Effector memory CD4-positive, alpha-beta T cell (primary cell): ENCODE measurements around the gene CRACDL.
"Not testable (repeated sequence)": the region's sequence is repeated elsewhere in the genome, so short reads cannot be mapped to it uniquely, and the experiment has no call there.

ENCODE experiments used
- DNase-seq, 3 donors: peaks; one replicate each; pipeline ENCODE4 v3.0.0-alpha.2; 2020
- H3K27ac ChIP-seq: 2 replicates; pipeline ENCODE4 v1.7.0; 2013; ENCODE audit warnings: mild to moderate bottlenecking, low read length, moderate library complexity; ENCODE audit not compliant: insufficient read depth, poor library complexity, severe bottlenecking
- H3K27me3 ChIP-seq: replicated peaks from 2 replicates; pipeline ENCODE4 v1.7.0; 2013; ENCODE audit warnings: mild to moderate bottlenecking, low read length; ENCODE audit not compliant: insufficient read depth, control insufficient read depth, poor library complexity, severe bottlenecking
- H3K36me3 ChIP-seq: 2 replicates; pipeline ENCODE4 v1.7.0; 2013; ENCODE audit warnings: mild to moderate bottlenecking, low read length, moderate library complexity; ENCODE audit not compliant: control insufficient read depth, insufficient read depth
- H3K4me1 ChIP-seq: 2 replicates; pipeline ENCODE4 v1.7.0; 2013; ENCODE audit warnings: low read length, mild to moderate bottlenecking; ENCODE audit not compliant: control insufficient read depth, insufficient read depth, poor library complexity, severe bottlenecking
- H3K4me3 ChIP-seq: 2 replicates; pipeline ENCODE4 v1.7.0; 2013; ENCODE audit warnings: low read length, low read depth, mild to moderate bottlenecking; ENCODE audit not compliant: insufficient read depth, poor library complexity, severe bottlenecking
- H3K9me3 ChIP-seq: 2 replicates; pipeline ENCODE4 v1.7.0; 2013; ENCODE audit warnings: mild to moderate bottlenecking, low read length, moderate library complexity; ENCODE audit not compliant: control insufficient read depth

CRACDL gene

DNA sequence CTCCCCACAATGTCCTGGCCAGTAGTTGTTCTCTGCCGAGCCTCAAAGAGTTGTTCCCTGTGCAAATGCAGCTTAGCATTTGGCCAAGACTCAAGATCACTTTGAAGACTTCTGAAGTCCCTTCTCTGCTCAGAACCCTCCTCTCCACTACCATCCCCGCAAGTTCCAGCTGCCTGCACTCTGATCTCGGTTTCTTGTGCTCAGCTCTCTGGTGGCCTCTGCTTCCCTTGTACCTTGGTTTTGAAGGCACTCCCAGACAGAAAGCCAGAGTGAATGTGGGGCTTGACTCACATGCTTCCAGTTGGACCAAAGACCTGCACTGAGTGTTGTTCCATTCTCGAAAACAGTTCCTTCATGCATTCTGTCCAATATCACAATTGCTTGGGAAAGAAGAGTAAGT is 28.6 kb downstream of the CRACDL start:
- no peak for DNase-seq
- no peaks in the 10 kb centered on the region for H3K4me1 ChIP-seq
- H3K27me3 ChIP-seq = no peaks in the 10 kb centered on the region
- H3K4me3 ChIP-seq = no peak overlapping the region
- H3K27ac ChIP-seq = no peak overlapping the region
- H3K9me3 ChIP-seq = no peaks in the 10 kb centered on the region
- H3K36me3 ChIP-seq = no peaks in the 10 kb centered on the region

DNA sequence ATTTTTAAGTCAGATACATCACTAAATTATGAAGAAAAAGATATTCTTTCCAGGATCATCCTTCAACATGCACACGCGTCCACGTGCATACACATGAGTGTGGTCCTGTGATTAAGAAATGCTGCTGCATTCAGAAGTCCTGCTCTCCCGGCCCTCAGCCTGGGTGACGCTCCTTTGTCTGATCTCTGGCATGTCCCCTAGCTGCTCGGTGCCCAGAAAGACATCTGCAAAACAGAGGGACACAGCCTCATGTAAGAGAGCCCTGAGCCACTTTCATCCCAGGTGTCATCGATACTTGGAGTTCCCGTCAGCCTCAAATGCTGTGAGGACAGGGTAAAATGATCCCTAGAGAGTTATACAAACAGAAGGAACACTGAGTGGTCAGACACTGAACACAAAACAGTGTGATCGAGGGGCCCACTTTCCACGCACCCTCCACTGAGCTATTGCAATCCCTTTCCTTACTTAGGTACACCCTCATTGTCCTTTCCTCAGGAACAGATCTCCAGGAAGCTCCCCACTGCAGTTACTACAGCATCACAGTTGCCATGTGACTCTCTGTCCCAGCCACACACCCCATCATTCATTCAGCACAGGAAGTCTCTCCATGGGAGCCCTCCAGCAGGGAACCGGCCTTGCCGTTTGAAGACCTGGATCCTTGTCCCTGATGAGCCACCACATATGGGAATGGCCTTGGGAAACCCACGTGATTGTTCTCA is 32.1 kb downstream of the CRACDL start:
- H3K27ac ChIP-seq = no peak overlapping the region
- no peak overlapping the region for H3K4me3 ChIP-seq
- H3K4me1 ChIP-seq = no peaks in the 10 kb centered on the region
- no peaks in the 10 kb centered on the region for H3K9me3 ChIP-seq
- H3K27me3 ChIP-seq = no peaks in the 10 kb centered on the region
- no peaks in the 10 kb centered on the region for H3K36me3 ChIP-seq
- DNase-seq = no peak

DNA sequence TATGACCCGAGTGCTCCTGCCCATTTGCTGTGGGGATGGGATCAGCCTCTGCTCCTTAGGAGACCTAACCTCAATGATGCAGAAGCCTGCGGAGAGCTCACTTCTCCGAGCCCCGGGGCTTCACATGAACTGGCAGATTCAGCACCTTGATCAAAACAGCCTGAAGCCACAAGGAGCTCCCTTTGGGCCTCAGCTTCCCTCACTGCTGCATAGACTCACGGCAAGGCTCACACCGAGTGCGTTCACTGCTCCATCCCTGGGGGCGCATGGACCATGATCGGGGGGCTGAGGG is 33.0 kb downstream of the CRACDL start:
- DNase-seq = no peak
- H3K27ac ChIP-seq = no peak overlapping the region
- H3K4me1 ChIP-seq = no peaks in the 10 kb centered on the region
- H3K9me3 ChIP-seq = no peaks in the 10 kb centered on the region
- no peaks in the 10 kb centered on the region for H3K27me3 ChIP-seq
- H3K36me3 ChIP-seq = no peaks in the 10 kb centered on the region
- H3K4me3 ChIP-seq = no peak overlapping the region

DNA sequence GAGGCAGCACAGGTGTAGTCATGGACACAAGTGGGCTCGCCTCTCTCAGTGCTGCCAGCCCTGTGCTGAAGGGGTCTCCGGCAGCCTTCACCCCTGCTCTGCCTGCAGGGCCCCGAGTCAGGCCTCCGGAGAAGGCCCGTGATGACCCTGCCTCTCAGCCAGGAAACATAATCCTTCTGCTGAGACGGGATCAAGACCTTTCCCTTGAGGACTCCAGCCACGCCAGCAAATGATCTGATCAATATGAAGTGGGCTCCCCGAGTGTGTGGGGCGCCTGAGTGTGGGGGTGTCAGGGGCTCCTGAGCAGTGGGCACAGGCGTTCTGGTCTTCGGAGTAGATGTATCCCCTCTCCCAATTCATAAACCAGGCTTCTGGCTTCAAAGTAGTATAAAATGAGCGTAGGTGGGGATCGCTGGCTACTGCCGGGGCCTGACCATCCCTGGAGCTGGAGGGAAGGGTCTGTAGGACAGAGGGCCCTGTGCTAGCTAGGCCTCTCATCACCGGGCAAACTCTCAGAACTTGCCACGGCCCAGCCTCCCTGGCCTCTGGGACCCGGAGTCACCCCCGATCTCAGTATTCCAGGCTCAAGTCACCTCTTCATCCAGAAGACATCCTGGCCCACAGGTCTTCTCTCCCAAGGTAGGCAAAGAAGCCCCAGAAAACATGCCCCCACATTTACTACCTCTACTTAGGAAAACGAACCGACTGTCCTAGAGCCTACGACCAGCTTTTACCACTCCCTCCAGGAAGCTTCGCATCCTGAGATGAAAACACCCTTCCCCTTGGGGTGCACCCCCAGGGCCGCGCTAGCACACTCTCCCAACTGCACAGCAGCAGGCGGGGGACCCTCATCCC is 33.6 kb downstream of the CRACDL start:
- DNase-seq = no peak
- Histone ChIP-seq H3K4me3 (no peak overlapping the region), H3K27me3 (no peaks in the 10 kb centered on the region), H3K36me3 (no peaks in the 10 kb centered on the region), H3K9me3 (no peaks in the 10 kb centered on the region), H3K4me1 (no peaks in the 10 kb centered on the region), H3K27ac (no peak overlapping the region)

GRCh38 chr2:98901702-98902101 is 34.3 kb downstream of the CRACDL start:
- Histone ChIP-seq H3K9me3 (no peaks in the 10 kb centered on the region), H3K4me3 (no peak overlapping the region), H3K36me3 (no peaks in the 10 kb centered on the region), H3K27ac (no peak overlapping the region), H3K4me1 (no peaks in the 10 kb centered on the region), H3K27me3 (no peaks in the 10 kb centered on the region)
- DNase-seq = no peak

DNA sequence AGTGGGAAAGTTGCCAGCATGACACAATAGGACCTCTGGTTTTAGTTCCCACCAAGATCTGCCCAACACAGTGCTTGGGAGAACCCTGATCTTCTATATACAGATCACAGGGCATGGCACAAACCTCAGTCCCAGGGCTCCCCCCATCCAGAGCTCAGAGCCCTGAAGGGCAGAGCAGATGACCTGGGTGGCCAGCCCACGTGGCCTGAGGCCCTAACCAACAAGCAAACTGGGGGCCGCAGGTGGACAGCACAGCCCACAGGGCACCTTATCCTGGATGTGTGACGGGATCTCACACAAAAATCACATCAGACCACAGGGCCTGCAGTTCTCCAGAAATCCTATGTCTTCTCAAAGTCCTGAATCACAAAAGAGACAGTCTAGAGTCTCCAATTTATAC is 34.7 kb downstream of the CRACDL start:
- Histone ChIP-seq H3K27me3 (no peaks in the 10 kb centered on the region), H3K4me3 (no peak overlapping the region), H3K9me3 (no peaks in the 10 kb centered on the region), H3K36me3 (no peaks in the 10 kb centered on the region), H3K4me1 (no peaks in the 10 kb centered on the region), H3K27ac (no peak overlapping the region)
- no peak for DNase-seq

DNA sequence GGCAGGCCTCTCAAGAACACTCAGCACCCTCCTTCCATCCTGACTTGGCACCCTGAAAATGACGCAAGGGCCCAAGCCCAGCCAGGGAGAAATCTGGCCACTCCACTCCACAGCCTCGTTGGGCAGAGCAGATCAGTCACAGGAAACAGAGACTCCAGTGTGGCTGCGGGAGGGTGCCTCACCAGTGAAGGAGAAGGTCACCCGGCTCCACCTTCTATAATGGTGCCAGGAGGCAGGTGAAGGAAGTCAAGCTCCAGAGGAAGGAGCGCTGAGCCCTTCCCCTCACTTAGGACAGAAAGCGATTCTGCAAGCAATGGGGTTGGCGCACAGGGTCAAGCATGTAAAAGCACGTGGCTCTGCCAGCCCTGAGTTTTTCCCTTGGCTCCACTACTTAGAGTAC is 35.3 kb downstream of the CRACDL start:
- DNase-seq = no peak
- no peaks in the 10 kb centered on the region for H3K27me3 ChIP-seq

GRCh38 chr2:98899703-98900078 is 36.3 kb downstream of the CRACDL start:
- not testable (repeated sequence) for H3K36me3 ChIP-seq, H3K4me3 ChIP-seq, H3K27ac ChIP-seq, H3K4me1 ChIP-seq, H3K27me3 ChIP-seq, H3K9me3 ChIP-seq, DNase-seq

More for the DNA sequence above, 35.3 kb downstream of the CRACDL start:
- Histone ChIP-seq H3K36me3 (no peaks in the 10 kb centered on the region), H3K4me1 (no peaks in the 10 kb centered on the region), H3K4me3 (no peak overlapping the region), H3K9me3 (no peaks in the 10 kb centered on the region), H3K27ac (no peak overlapping the region)

GRCh38 chr2:98899041-98899702 is 36.9 kb downstream of the CRACDL start:
- Histone ChIP-seq H3K27me3 (no peaks in the 10 kb centered on the region), H3K4me3 (no peak overlapping the region), H3K27ac (no peak overlapping the region), H3K36me3 (no peaks in the 10 kb centered on the region), H3K9me3 (no peaks in the 10 kb centered on the region), H3K4me1 (no peaks in the 10 kb centered on the region)
- no peak for DNase-seq

DNA sequence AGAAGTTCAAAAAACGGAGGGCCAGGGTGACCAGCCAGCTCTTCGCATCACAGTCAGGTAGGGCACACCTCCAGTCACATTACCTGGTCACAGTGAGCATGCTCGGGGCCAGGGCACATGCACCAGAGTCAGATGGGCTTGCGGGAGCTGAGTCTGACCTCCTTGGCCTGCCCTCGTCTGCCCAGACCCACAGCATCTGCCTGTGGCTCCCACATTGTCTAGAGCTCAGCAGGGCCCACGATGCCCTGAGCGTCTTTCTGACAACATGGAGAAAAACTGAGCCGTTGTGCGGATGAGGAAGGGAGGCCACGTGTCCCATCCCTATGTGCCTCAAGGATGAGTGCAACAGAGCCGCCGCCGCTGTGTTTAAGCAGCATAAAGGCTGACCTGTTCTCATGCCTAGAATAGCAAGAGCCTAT is 37.6 kb downstream of the CRACDL start:
- Histone ChIP-seq H3K4me3 (no peak overlapping the region), H3K27me3 (no peaks in the 10 kb centered on the region), H3K36me3 (no peaks in the 10 kb centered on the region), H3K4me1 (no peaks in the 10 kb centered on the region), H3K27ac (no peak overlapping the region), H3K9me3 (no peaks in the 10 kb centered on the region)
- DNase-seq = no peak
